Subcutaneous adipose tissue (tissue), 4 donors: ENCODE measurements around the gene CD19. TPM values are rescaled to one million over a fixed set of nuclear protein-coding genes. Genes with fewer than 3 reads are reported as not detected.

Source experiments
- total RNA-seq, 4 donors: library from RNA; depleted of rRNA; stranded (reverse); fragments of >200 nt; gene quantifications; one replicate each; pipeline ENCODE4 v1.1.0, GENCODE V29; 2016
- TF ChIP-seq, protein P1 (sequence below): fragments of 450-650 bp; IDR thresholded peaks from one replicate; pipeline ENCODE4 v1.5.1; 2016; ENCODE audit warnings: low read depth, mild to moderate bottlenecking, control low read depth, antibody characterized with exemption, moderate library complexity

The CD19 gene
- total RNA-seq, 4 donors from 2014 or later = 0.68 TPM; not detected in 3

DNA sequence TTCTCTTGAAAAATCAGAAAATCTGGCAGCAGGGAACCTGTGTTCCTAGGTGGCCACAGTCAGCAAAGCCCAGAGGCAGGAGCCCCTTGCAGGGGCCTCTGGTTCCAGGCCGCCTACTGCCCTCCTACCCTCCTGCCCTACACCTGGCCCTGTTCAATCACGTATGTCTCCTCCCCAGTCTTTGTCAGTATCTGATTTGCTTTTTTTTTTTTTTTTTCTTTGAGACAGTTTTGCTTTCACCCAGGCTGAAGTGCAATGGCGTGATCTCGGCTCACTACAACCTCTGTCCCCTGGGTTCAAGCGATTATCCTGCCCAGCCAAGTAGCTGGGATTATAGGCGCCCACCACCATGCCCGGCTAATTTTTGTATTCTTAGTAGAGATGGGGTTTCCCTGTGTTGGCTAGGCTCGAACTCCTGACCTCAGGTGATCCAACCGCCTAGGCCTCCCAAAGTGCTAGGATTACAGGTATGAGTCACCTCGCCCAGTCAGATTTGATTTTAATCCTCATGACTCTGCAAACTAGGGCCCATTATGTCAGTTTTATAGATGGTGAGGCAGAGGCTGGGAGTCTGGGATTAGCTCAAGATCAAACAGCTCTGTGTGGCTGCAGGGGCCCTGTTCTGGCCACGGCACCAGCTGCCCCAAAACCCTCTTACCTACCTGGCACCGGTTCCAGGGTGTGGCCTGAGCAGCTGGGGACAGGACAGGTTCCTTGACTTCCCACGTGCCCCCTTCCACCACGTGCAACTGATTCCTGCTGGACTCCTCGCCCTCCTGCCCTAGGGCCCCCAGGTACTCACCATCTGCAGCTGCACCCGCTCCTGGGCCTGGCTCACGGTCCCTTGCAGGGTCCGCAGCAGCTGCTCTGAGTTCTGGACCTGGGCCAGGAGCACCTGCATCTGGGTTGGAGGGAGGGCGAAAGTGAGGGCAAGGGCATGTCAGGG lies 21.4 kb upstream of the CD19 start:
- TF ChIP-seq, protein P1, sequence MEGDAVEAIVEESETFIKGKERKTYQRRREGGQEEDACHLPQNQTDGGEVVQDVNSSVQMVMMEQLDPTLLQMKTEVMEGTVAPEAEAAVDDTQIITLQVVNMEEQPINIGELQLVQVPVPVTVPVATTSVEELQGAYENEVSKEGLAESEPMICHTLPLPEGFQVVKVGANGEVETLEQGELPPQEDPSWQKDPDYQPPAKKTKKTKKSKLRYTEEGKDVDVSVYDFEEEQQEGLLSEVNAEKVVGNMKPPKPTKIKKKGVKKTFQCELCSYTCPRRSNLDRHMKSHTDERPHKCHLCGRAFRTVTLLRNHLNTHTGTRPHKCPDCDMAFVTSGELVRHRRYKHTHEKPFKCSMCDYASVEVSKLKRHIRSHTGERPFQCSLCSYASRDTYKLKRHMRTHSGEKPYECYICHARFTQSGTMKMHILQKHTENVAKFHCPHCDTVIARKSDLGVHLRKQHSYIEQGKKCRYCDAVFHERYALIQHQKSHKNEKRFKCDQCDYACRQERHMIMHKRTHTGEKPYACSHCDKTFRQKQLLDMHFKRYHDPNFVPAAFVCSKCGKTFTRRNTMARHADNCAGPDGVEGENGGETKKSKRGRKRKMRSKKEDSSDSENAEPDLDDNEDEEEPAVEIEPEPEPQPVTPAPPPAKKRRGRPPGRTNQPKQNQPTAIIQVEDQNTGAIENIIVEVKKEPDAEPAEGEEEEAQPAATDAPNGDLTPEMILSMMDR = no peak

DNA sequence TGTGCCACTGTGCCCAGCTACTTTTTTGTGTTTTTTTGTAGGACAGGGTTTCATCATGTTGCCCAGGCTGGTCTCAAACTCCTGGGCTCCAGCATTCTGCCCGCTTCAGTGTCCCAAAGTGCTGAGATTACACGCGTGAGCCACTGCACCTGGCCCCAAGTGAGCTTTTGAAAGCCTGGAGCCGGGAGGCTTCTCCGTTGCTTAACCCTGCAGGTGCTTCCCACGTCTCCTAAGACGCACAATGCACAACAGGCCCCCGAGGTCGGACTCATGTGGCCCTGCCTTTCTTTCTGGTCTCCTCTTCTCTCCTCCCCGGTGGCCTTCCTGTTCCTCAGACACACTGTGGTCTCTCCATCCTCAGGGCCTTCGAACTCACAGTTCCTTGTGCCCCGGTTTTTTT lies 19.2 kb upstream of the CD19 start:
- TF ChIP-seq, protein P1 = no peak

GRCh38 chr16:28913946-28914724 lies 17.6 kb upstream of the CD19 start:
- TF ChIP-seq, protein P1 = no peak

DNA sequence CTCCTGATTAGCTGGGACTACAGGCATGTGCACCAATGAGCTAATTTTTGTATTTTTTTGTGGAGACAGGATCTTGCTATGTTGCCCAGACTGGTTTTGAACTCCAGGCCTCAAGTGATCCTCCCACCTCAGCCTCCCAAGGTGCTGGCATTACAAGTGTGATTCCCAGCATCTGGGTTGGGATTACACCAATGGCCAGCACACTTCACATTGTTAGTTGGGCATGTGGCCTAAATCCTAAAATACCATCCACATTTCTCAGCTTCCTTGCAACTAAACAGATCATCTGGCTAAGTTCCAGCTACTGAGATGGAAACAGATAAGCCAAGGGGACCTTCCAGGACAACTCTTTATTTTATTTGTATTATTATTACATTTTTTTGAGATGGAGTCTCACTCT lies 16.6 kb upstream of the CD19 start:
- TF ChIP-seq, protein P1 = no peak

GRCh38 chr16:28917095-28917494 lies 14.7 kb upstream of the CD19 start:
- TF ChIP-seq, protein P1 = no peak

GRCh38 chr16:28918698-28919097 lies 13.1 kb upstream of the CD19 start:
- TF ChIP-seq, protein P1 = no peak

DNA sequence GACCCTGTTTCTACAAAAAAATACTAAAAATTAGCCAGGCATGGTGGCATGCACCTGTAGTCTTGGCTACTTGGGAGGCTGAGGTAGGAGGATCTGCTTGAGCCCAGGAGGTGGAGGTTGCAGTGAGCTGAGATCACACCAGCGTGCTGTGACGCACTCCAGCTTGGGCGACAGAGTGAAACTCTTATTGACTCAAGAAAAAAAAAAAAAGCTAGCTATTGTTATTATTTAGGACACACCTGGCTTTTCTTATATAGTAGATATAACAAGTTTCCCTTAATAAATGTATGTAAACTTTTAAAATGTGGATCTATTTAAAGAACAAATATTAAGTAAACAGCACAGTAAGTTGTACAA lies 8.6 kb upstream of the CD19 start:
- TF ChIP-seq, protein P1 = no peak
